ENCODE data around the gene HERC6. TPM values are rescaled to one million over a fixed set of nuclear protein-coding genes. Genes with fewer than 3 reads are reported as not detected.
"Not testable (repeated sequence)": the region's sequence is repeated elsewhere in the genome, so short reads cannot be mapped to it uniquely, and the experiment has no call there.

The HERC6 gene
- total RNA-seq (2014; rRNA removed; shearing (Covaris generic)) = 5.0 and 6.2 TPM in 2 replicates

GRCh38 chr4:88378691-88379559 is at the start of gene HERC6:
TSS of gene HERC6 (plus strand) at chr4:88378852. CDS start at chr4:88378922, 70 bp downstream.
- peak; percentile 83 for DNase-seq (ENCODE audit: low spot score)

GRCh38 chr4:88333741-88334405 is 44.8 kb upstream of the HERC6 start:
- no peak for DNase-seq (ENCODE audit: low spot score)

GRCh38 chr4:88335092-88335665 is 43.5 kb upstream of the HERC6 start:
- DNase-seq (ENCODE audit: low spot score) = no peak

- DNase-seq (ENCODE audit: low spot score) = peak; percentile 77
These were observed 37.1 kb upstream of the HERC6 start for GRCh38 chr4:88341227-88342192.

- not testable (repeated sequence) for DNase-seq (ENCODE audit: low spot score)
These were observed 31.8 kb upstream of the HERC6 start for GRCh38 chr4:88346902-88347301.

GRCh38 chr4:88348761-88349160 is 29.9 kb upstream of the HERC6 start:
- not testable (repeated sequence) for DNase-seq (ENCODE audit: low spot score)

GRCh38 chr4:88350786-88351185 is 27.9 kb upstream of the HERC6 start:
- DNase-seq (ENCODE audit: low spot score) = no peak

GRCh38 chr4:88352062-88352740 is 26.5 kb upstream of the HERC6 start:
- peak; percentile 45 for DNase-seq (ENCODE audit: low spot score)

- no peak for DNase-seq (ENCODE audit: low spot score)
These were observed 25.3 kb upstream of the HERC6 start for GRCh38 chr4:88353324-88353723.

GRCh38 chr4:88356771-88357170 is 21.9 kb upstream of the HERC6 start:
- no peak for DNase-seq (ENCODE audit: low spot score)

- no peak for DNase-seq (ENCODE audit: low spot score)
These were observed 21.4 kb upstream of the HERC6 start for GRCh38 chr4:88357262-88357661.

GRCh38 chr4:88359558-88359957 is 19.1 kb upstream of the HERC6 start:
- no peak for DNase-seq (ENCODE audit: low spot score)

- DNase-seq (ENCODE audit: low spot score) = no peak
These were observed 18.4 kb upstream of the HERC6 start for GRCh38 chr4:88360256-88360655.

GRCh38 chr4:88360791-88361190 is 17.9 kb upstream of the HERC6 start:
- no peak for DNase-seq (ENCODE audit: low spot score)

GRCh38 chr4:88361217-88361773 is 17.4 kb upstream of the HERC6 start:
- not testable (repeated sequence) for DNase-seq (ENCODE audit: low spot score)

- no peak for DNase-seq (ENCODE audit: low spot score)
These were observed 12.2 kb upstream of the HERC6 start for GRCh38 chr4:88366460-88366859.

GRCh38 chr4:88367826-88368225 is 10.8 kb upstream of the HERC6 start:
- no peak for DNase-seq (ENCODE audit: low spot score)

- peak; percentile 44 for DNase-seq (ENCODE audit: low spot score)
These were observed 9.4 kb upstream of the HERC6 start for GRCh38 chr4:88369180-88369812.

GRCh38 chr4:88381123-88381522 is 2.5 kb downstream of the HERC6 start:
- no peak for DNase-seq (ENCODE audit: low spot score)

GRCh38 chr4:88382621-88383020 is 4.0 kb downstream of the HERC6 start:
- peak; percentile 3 for DNase-seq (ENCODE audit: low spot score)

Measured in A172 (cell line).